ENCODE data around the gene MSH5.

Gene MSH5

GRCh38 chr6:31740397-31741223 is 805 bp downstream of the MSH5 start:
- Histone ChIP-seq H3K79me2 (ENCODE audit: control insufficient read depth, insufficient read depth, low read length) (peaks cover 7% of the 10 kb centered on the region), H3K27ac (ENCODE audit: low read depth, low read length) (peak overlapping the region; percentile 73), H3K79me1 (ENCODE audit: low read length) (no peaks in the 10 kb centered on the region), H2BK120ac (ENCODE audit: low read depth, low read length) (no peak overlapping the region), H3K23ac (ENCODE audit: low read length) (peak overlapping the region; percentile 90), H3K4me1 (ENCODE audit: control insufficient read depth, low read depth, low read length) (peaks cover 18% of the 10 kb centered on the region), H3K56ac (ENCODE audit: low read length) (peak overlapping the region; percentile 96), H3K4me3 (ENCODE audit: low read length) (peak overlapping the region; percentile 37), H3K36me3 (ENCODE audit: control insufficient read depth, insufficient read depth, low read length) (no peaks in the 10 kb centered on the region), H3K4me2 (ENCODE audit: low read length) (peak overlapping the region; percentile 77), H3K4ac (ENCODE audit: low read depth, low read length) (peak overlapping the region; percentile 95), H2BK5ac (ENCODE audit: low read length) (peak overlapping the region; percentile 69), H2AK5ac (ENCODE audit: low read length) (peak overlapping the region; percentile 34), H2BK15ac (replicated peaks; ENCODE audit: low read depth) (no peak overlapping the region), H3K27me3 (ENCODE audit: insufficient read depth, low read length, poor library complexity) (no peaks in the 10 kb centered on the region), H4K5ac (ENCODE audit: low read length) (no peak overlapping the region), H4K8ac (ENCODE audit: low read depth, low read length) (no peak overlapping the region), H3K18ac (ENCODE audit: low read length) (peak overlapping the region; percentile 47), H3K9ac (ENCODE audit: low read length) (peak overlapping the region; percentile 89)
- no peak for DNase-seq
- WGBS (ENCODE audit: extremely low coverage, insufficient coverage, low lambda C conversion rate): no CpG with 5 or more reads among the region's 29 CpGs

GRCh38 chr6:31741815-31742214 is 2.0 kb downstream of the MSH5 start:
- Histone ChIP-seq H3K4ac (ENCODE audit: low read depth, low read length) (no peak overlapping the region), H3K9ac (ENCODE audit: low read length) (no peak overlapping the region), H3K4me2 (ENCODE audit: low read length) (no peak overlapping the region), H3K18ac (ENCODE audit: low read length) (no peak overlapping the region), H4K8ac (ENCODE audit: low read depth, low read length) (no peak overlapping the region), H3K27ac (ENCODE audit: low read depth, low read length) (no peak overlapping the region), H3K27me3 (ENCODE audit: insufficient read depth, low read length, poor library complexity) (no peaks in the 10 kb centered on the region), H3K79me1 (ENCODE audit: low read length) (no peaks in the 10 kb centered on the region), H3K4me3 (ENCODE audit: low read length) (no peak overlapping the region), H3K4me1 (ENCODE audit: control insufficient read depth, low read depth, low read length) (peaks cover 17% of the 10 kb centered on the region), H3K56ac (ENCODE audit: low read length) (no peak overlapping the region), H2BK120ac (ENCODE audit: low read depth, low read length) (no peak overlapping the region), H4K5ac (ENCODE audit: low read length) (no peak overlapping the region), H2BK15ac (replicated peaks; ENCODE audit: low read depth) (no peak overlapping the region), H3K36me3 (ENCODE audit: control insufficient read depth, insufficient read depth, low read length) (no peaks in the 10 kb centered on the region), H3K23ac (ENCODE audit: low read length) (no peak overlapping the region), H3K79me2 (ENCODE audit: control insufficient read depth, insufficient read depth, low read length) (no peaks in the 10 kb centered on the region), H2AK5ac (ENCODE audit: low read length) (no peak overlapping the region), H2BK5ac (ENCODE audit: low read length) (no peak overlapping the region)
- no CpG with 5 or more reads among the region's 2 CpGs for WGBS (ENCODE audit: extremely low coverage, insufficient coverage, low lambda C conversion rate)
- DNase-seq: no peak

- Histone ChIP-seq H3K27me3 (ENCODE audit: insufficient read depth, low read length, poor library complexity) (no peaks in the 10 kb centered on the region), H3K79me2 (ENCODE audit: control insufficient read depth, insufficient read depth, low read length) (no peaks in the 10 kb centered on the region), H3K4me2 (ENCODE audit: low read length) (no peak overlapping the region), H3K18ac (ENCODE audit: low read length) (no peak overlapping the region), H2BK5ac (ENCODE audit: low read length) (no peak overlapping the region), H4K5ac (ENCODE audit: low read length) (no peak overlapping the region), H3K9ac (ENCODE audit: low read length) (no peak overlapping the region), H3K4me3 (ENCODE audit: low read length) (no peak overlapping the region), H3K4ac (ENCODE audit: low read depth, low read length) (no peak overlapping the region), H3K56ac (ENCODE audit: low read length) (no peak overlapping the region), H4K8ac (ENCODE audit: low read depth, low read length) (no peak overlapping the region), H3K36me3 (ENCODE audit: control insufficient read depth, insufficient read depth, low read length) (no peaks in the 10 kb centered on the region), H2BK120ac (ENCODE audit: low read depth, low read length) (no peak overlapping the region), H3K27ac (ENCODE audit: low read depth, low read length) (no peak overlapping the region), H3K4me1 (ENCODE audit: control insufficient read depth, low read depth, low read length) (peaks cover 14% of the 10 kb centered on the region), H2BK15ac (replicated peaks; ENCODE audit: low read depth) (no peak overlapping the region), H3K79me1 (ENCODE audit: low read length) (no peaks in the 10 kb centered on the region), H3K23ac (ENCODE audit: low read length) (no peak overlapping the region), H2AK5ac (ENCODE audit: low read length) (no peak overlapping the region)
- WGBS (ENCODE audit: extremely low coverage, insufficient coverage, low lambda C conversion rate): no CpG with 5 or more reads among the region's 3 CpGs
- DNase-seq: no peak
Observed at GRCh38 chr6:31742894-31743293, 3.1 kb downstream of the MSH5 start.

GRCh38 chr6:31744422-31744821 is 4.6 kb downstream of the MSH5 start:
- Histone ChIP-seq H3K23ac (ENCODE audit: low read length) (no peak overlapping the region), H3K18ac (ENCODE audit: low read length) (no peak overlapping the region), H2BK5ac (ENCODE audit: low read length) (no peak overlapping the region), H3K79me2 (ENCODE audit: control insufficient read depth, insufficient read depth, low read length) (no peaks in the 10 kb centered on the region), H3K36me3 (ENCODE audit: control insufficient read depth, insufficient read depth, low read length) (no peaks in the 10 kb centered on the region), H4K5ac (ENCODE audit: low read length) (no peak overlapping the region), H2BK120ac (ENCODE audit: low read depth, low read length) (no peak overlapping the region), H4K8ac (ENCODE audit: low read depth, low read length) (no peak overlapping the region), H3K4me1 (ENCODE audit: control insufficient read depth, low read depth, low read length) (peaks cover 2% of the 10 kb centered on the region), H3K4me2 (ENCODE audit: low read length) (no peak overlapping the region), H3K9ac (ENCODE audit: low read length) (no peak overlapping the region), H3K4ac (ENCODE audit: low read depth, low read length) (no peak overlapping the region), H3K79me1 (ENCODE audit: low read length) (no peaks in the 10 kb centered on the region), H3K27ac (ENCODE audit: low read depth, low read length) (no peak overlapping the region), H3K56ac (ENCODE audit: low read length) (no peak overlapping the region), H2AK5ac (ENCODE audit: low read length) (no peak overlapping the region), H2BK15ac (replicated peaks; ENCODE audit: low read depth) (no peak overlapping the region), H3K27me3 (ENCODE audit: insufficient read depth, low read length, poor library complexity) (no peaks in the 10 kb centered on the region), H3K4me3 (ENCODE audit: low read length) (no peak overlapping the region)
- WGBS (ENCODE audit: extremely low coverage, insufficient coverage, low lambda C conversion rate): no CpG with 5 or more reads among the region's 1 CpG
- no peak for DNase-seq

GRCh38 chr6:31749301-31750036 is 9.7 kb downstream of the MSH5 start:
- no peak overlapping the region for H3K9ac ChIP-seq (ENCODE audit: low read length)
- H2BK120ac ChIP-seq (ENCODE audit: low read depth, low read length): no peak overlapping the region
- peak; percentile 39 for DNase-seq
- H3K79me2 ChIP-seq (ENCODE audit: control insufficient read depth, insufficient read depth, low read length): no peaks in the 10 kb centered on the region
- H2AK5ac ChIP-seq (ENCODE audit: low read length): no peak overlapping the region
- no peak overlapping the region for H3K4ac ChIP-seq (ENCODE audit: low read depth, low read length)
- WGBS (ENCODE audit: extremely low coverage, insufficient coverage, low lambda C conversion rate): no CpG with 5 or more reads among the region's 8 CpGs
- H4K5ac ChIP-seq (ENCODE audit: low read length): no peak overlapping the region
- H2BK15ac ChIP-seq (replicated peaks; ENCODE audit: low read depth): no peak overlapping the region
- no peaks in the 10 kb centered on the region for H3K27me3 ChIP-seq (ENCODE audit: insufficient read depth, low read length, poor library complexity)
- no peak overlapping the region for H2BK5ac ChIP-seq (ENCODE audit: low read length)
- H3K27ac ChIP-seq (ENCODE audit: low read depth, low read length): no peak overlapping the region
- no peak overlapping the region for H3K23ac ChIP-seq (ENCODE audit: low read length)
- H3K79me1 ChIP-seq (ENCODE audit: low read length): no peaks in the 10 kb centered on the region
- H3K4me2 ChIP-seq (ENCODE audit: low read length): no peak overlapping the region
- no peak overlapping the region for H3K4me3 ChIP-seq (ENCODE audit: low read length)
- H3K56ac ChIP-seq (ENCODE audit: low read length): no peak overlapping the region
- no peak overlapping the region for H3K18ac ChIP-seq (ENCODE audit: low read length)
- H3K4me1 ChIP-seq (ENCODE audit: control insufficient read depth, low read depth, low read length): peaks cover 1% of the 10 kb centered on the region
- H4K8ac ChIP-seq (ENCODE audit: low read depth, low read length): no peak overlapping the region
- no peaks in the 10 kb centered on the region for H3K36me3 ChIP-seq (ENCODE audit: control insufficient read depth, insufficient read depth, low read length)
